ENCODE data around the gene IFIT1.
"Not testable (repeated sequence)": the region's sequence is repeated elsewhere in the genome, so short reads cannot be mapped to it uniquely, and the experiment has no call there.

Gene IFIT1

DNA sequence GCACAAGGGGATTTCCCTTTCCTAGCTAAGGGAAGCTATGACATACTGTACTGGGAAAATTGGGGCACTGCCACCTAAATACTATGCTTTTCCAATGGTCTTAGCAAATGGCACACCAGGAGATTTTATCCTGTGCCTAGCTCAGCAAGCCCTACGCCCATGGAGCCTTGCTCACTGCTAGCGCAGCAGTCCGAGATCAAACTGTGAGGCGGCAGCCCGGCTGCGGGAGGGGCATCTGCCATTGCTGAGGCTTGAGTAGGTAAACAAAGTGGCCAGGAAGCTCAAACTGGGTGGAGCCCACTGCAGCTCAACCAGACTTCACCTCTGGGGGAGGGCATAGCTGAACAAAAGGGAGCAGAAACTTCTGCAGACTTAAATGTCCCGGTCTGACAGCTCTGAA, 52.4 kb downstream of the IFIT1 start:
- not testable (repeated sequence) for DNase-seq

DNA sequence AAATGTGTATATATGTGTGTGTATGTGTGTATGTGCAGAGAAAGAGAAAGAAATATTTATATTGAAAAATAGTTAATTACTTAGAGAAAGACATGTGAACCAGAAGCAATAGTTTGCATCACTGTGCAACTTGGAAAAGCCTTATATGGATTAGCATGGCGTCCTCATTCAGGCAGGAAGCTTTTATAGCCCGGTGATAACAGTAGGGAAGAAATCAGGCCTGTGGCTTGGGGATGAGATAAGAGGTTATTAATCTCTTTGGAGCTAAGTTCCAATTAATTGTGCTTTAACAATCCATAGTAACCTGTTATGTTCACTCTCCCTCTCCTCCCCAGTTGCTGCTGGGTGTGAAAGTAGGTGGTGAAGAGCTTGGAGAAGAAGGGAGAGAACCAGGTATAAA, 58.5 kb downstream of the IFIT1 start:
- DNase-seq = no peak

DNA sequence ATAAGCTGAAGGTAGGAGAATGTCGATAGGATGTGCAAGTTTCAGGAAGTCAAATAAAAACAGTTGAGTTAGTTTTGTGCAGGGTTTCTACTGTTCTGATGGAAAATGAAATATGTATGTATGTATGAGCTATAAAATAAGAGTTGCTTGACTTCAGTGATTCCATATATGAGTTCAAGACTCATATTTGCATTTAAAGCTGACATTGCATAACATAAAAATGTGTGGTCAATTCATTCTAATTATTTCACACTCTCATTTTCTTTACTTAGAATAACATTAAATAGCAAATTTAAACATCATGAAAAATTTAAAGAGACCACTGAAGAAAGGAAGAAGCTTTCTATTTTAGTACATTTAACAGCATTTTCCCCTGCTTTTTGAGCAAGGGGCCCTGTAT, 59.8 kb downstream of the IFIT1 start:
- DNase-seq = no peak

DNA sequence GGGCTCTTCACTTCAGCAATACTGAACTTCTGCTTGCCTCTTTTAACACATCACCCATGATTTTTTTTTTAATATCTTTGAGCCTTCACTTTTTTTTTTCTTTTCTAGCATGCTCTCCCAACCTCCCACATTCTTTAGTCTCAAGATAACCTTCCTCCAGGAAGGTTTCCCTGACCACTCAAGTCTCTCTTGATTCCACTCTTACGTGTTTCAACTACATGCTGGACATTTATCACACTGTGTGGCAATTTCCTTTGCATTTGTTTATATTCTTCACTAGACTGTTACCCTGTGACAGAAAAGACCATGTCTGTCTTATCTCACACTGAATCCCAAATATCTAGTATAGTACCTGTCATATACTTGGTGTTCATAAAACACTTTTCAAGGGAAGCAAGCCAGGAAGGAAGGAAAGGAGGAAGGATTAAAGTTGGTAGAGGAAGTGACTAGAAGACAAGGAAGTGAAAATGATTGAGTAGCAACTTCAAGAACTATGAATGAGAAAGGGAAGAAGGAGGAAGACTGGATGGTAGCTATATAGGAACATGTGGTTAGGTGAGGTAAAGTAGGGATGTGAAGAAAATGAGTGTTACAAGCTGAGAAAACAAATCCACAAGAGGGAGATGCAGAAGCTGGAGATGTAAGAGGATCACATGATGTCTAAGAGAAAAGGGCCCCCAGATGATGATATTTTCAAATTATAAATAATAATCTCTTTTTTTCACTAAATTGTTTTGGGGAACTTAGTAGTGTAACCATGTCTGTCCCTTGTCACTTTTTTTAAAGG, 62.3 kb downstream of the IFIT1 start:
- no peak for DNase-seq
